GM23338 (cell line): Measurements from ENCODE around the gene GOLGA2.

Experiments
- CREB1 ChIP-seq: fragments of 250-450 bp; sonication (Bioruptor Pico); IDR thresholded peaks from 2 replicates; pipeline ENCODE4 v1.5.0; 2020; ENCODE audit warnings: low read depth, mild to moderate bottlenecking, moderate library complexity
- EZH2 ChIP-seq: fragments of 200-600 bp; sonication (generic); IDR thresholded peaks from one replicate; pipeline ENCODE4 v1.8.0; 2017; ENCODE audit warnings: antibody characterized with exemption, mild to moderate bottlenecking, low read depth; ENCODE audit not compliant: unreplicated experiment
- NANOG ChIP-seq: IDR thresholded peaks from 2 replicates; pipeline ENCODE4 v1.6.1; 2016; ENCODE audit warnings: antibody characterized with exemption, borderline replicate concordance
- TF ChIP-seq, protein P1 (sequence below), 2 experiments: fragments of 200-600 bp in 1 of 2; sonication (generic) in 1 of 2; conservative IDR thresholded peaks; 2 replicates each; pipeline versions ENCODE4 v1.5.1 to v1.6.1; 2016 to 2017; ENCODE audit warnings: antibody characterized with exemption in 2 of 2, low read depth in 2 of 2, mild to moderate bottlenecking in 2 of 2, moderate library complexity in 1 of 2
- TF ChIP-seq, protein P2 (sequence below): IDR thresholded peaks from 2 replicates; pipeline ENCODE4 v1.6.1; 2016; ENCODE audit warnings: antibody characterized with exemption
- TF ChIP-seq, protein P3 (sequence below): IDR thresholded peaks from one replicate; pipeline ENCODE4 v1.6.1; 2018; ENCODE audit warnings: antibody characterized with exemption; ENCODE audit not compliant: unreplicated experiment

DNA sequence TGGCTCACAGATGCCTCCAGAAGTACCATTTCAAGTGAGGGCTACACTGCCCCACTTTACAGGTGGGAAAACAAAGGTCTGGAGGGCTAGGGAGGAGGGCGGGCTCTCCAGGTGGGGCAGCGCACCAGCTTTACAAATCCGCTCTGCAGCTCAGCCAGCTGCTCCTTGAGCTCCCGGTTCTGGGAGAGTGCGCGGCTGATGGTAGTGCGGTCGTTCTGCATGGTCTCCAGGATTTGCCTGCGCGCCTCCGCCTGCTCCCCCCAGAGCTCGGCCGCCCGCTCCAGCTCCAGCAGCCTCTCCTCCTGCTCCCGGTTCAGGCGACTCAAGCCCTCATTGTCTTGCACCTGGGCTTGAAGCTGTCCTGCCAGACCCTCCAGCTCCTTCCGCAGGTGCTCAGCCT lies 15.5 kb downstream of the GOLGA2 start:
- TF ChIP-seq, protein P1, sequence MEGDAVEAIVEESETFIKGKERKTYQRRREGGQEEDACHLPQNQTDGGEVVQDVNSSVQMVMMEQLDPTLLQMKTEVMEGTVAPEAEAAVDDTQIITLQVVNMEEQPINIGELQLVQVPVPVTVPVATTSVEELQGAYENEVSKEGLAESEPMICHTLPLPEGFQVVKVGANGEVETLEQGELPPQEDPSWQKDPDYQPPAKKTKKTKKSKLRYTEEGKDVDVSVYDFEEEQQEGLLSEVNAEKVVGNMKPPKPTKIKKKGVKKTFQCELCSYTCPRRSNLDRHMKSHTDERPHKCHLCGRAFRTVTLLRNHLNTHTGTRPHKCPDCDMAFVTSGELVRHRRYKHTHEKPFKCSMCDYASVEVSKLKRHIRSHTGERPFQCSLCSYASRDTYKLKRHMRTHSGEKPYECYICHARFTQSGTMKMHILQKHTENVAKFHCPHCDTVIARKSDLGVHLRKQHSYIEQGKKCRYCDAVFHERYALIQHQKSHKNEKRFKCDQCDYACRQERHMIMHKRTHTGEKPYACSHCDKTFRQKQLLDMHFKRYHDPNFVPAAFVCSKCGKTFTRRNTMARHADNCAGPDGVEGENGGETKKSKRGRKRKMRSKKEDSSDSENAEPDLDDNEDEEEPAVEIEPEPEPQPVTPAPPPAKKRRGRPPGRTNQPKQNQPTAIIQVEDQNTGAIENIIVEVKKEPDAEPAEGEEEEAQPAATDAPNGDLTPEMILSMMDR (conservative IDR thresholded peaks at IDR 0.05; ENCODE audit: low read depth in 2 of 2), result no peak
- TF ChIP-seq EZH2, result no peak
- TF ChIP-seq, protein P2, sequence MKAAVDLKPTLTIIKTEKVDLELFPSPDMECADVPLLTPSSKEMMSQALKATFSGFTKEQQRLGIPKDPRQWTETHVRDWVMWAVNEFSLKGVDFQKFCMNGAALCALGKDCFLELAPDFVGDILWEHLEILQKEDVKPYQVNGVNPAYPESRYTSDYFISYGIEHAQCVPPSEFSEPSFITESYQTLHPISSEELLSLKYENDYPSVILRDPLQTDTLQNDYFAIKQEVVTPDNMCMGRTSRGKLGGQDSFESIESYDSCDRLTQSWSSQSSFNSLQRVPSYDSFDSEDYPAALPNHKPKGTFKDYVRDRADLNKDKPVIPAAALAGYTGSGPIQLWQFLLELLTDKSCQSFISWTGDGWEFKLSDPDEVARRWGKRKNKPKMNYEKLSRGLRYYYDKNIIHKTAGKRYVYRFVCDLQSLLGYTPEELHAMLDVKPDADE, result no peak
- no peak for TF ChIP-seq NANOG
- TF ChIP-seq, protein P3, sequence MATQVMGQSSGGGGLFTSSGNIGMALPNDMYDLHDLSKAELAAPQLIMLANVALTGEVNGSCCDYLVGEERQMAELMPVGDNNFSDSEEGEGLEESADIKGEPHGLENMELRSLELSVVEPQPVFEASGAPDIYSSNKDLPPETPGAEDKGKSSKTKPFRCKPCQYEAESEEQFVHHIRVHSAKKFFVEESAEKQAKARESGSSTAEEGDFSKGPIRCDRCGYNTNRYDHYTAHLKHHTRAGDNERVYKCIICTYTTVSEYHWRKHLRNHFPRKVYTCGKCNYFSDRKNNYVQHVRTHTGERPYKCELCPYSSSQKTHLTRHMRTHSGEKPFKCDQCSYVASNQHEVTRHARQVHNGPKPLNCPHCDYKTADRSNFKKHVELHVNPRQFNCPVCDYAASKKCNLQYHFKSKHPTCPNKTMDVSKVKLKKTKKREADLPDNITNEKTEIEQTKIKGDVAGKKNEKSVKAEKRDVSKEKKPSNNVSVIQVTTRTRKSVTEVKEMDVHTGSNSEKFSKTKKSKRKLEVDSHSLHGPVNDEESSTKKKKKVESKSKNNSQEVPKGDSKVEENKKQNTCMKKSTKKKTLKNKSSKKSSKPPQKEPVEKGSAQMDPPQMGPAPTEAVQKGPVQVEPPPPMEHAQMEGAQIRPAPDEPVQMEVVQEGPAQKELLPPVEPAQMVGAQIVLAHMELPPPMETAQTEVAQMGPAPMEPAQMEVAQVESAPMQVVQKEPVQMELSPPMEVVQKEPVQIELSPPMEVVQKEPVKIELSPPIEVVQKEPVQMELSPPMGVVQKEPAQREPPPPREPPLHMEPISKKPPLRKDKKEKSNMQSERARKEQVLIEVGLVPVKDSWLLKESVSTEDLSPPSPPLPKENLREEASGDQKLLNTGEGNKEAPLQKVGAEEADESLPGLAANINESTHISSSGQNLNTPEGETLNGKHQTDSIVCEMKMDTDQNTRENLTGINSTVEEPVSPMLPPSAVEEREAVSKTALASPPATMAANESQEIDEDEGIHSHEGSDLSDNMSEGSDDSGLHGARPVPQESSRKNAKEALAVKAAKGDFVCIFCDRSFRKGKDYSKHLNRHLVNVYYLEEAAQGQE, result no peak
- no peak for TF ChIP-seq CREB1 (CRISPR knock-in tag)
